HEK293 (cell line): ENCODE results near the gene SLC6A16.

Experiments used
- CTCF ChIA-PET: fragments of 350-600 bp; formaldehyde crosslinking; extraction: SDS; loops from one replicate; lab custom pipeline; 2021; ENCODE audit warnings: antibody characterized with exemption; lab: Yijun Ruan, JAX
- POLR2A ChIA-PET: fragments of 300-600 bp; formaldehyde crosslinking; extraction: SDS; loops from one replicate; lab custom pipeline; 2020; ENCODE audit warnings: antibody characterized with exemption, inconsistent platforms; lab: Yijun Ruan, JAX
- H3K27ac ChIP-seq: fragments of 200-500 bp; sonication (Bioruptor generic); 2 replicates; pipeline ENCODE4 v1.5.1; 2014; ENCODE audit warnings: low read depth, low read length, control low read depth, inconsistent platforms; ENCODE audit errors: extremely low read depth
- H3K36me3 ChIP-seq, 2 experiments: fragments of 200-500 bp in 1 of 2; sonication (Bioruptor generic) in 1 of 2; 1 replicate in 1 of 2; 2 replicates in 1 of 2; pipeline ENCODE4 v1.5.1; 2014 to 2017; ENCODE audit warnings: inconsistent platforms in 2 of 2, low read length in 2 of 2; ENCODE audit not compliant: control insufficient read depth in 2 of 2, insufficient read depth in 1 of 2
- H3K4me1 ChIP-seq: fragments of 200-500 bp; sonication (Bioruptor generic); 2 replicates; pipeline ENCODE4 v1.5.1; 2014; ENCODE audit warnings: mild to moderate bottlenecking, low read length, inconsistent platforms; ENCODE audit not compliant: control insufficient read depth, insufficient read depth
- H3K4me3 ChIP-seq: 2 replicates; pipeline ENCODE4 v1.5.1; 2011; ENCODE audit warnings: low read depth, mild to moderate bottlenecking, control low read depth, low read length, moderate library complexity
- H3K9me3 ChIP-seq: fragments of 200-500 bp; sonication (Bioruptor generic); 2 replicates; pipeline ENCODE4 v1.5.1; 2014; ENCODE audit warnings: low read depth, low read length, inconsistent platforms; ENCODE audit not compliant: control insufficient read depth, insufficient read depth
- KLF10 ChIP-seq: fragments of 450-650 bp; IDR thresholded peaks from 2 replicates; pipeline ENCODE4 v1.5.1; 2018; ENCODE audit warnings: missing biosample characterization, mild to moderate bottlenecking, missing genetic modification characterization
- KLF7 ChIP-seq: fragments of 450-650 bp; formaldehyde crosslinking; IDR thresholded peaks from 2 replicates; pipeline ENCODE4 v1.5.1; 2016; ENCODE audit warnings: missing biosample characterization, missing genetic modification characterization, borderline replicate concordance
- SP2 ChIP-seq: fragments of 450-650 bp; formaldehyde crosslinking; IDR thresholded peaks from 2 replicates; pipeline ENCODE4 v1.5.1; 2016; ENCODE audit warnings: missing biosample characterization, missing genetic modification characterization
- ZBTB17 ChIP-seq: fragments of 450-650 bp; formaldehyde crosslinking; IDR thresholded peaks from 2 replicates; pipeline ENCODE4 v1.5.1; 2016; ENCODE audit warnings: missing biosample characterization, missing genetic modification characterization
- ZNF112 ChIP-seq: fragments of 450-650 bp; formaldehyde crosslinking; IDR thresholded peaks from 2 replicates; pipeline ENCODE4 v1.5.0; 2017; ENCODE audit warnings: missing biosample characterization, missing genetic modification characterization
- ZNF133 ChIP-seq: fragments of 450-650 bp; formaldehyde crosslinking; IDR thresholded peaks from 2 replicates; pipeline ENCODE4 v1.5.1; 2016; ENCODE audit warnings: missing biosample characterization, missing genetic modification characterization
- ZNF24 ChIP-seq: fragments of 450-650 bp; formaldehyde crosslinking; IDR thresholded peaks from 2 replicates; pipeline ENCODE4 v1.5.1; 2016; ENCODE audit warnings: missing biosample characterization, missing genetic modification characterization
- ZNF274 ChIP-seq, 2 experiments: fragments of 200-500 bp in 1 of 2; fragments of 450-650 bp in 1 of 2; sonication (Bioruptor generic) in 1 of 2; formaldehyde crosslinking in 1 of 2; IDR thresholded peaks; 2 replicates each; pipeline versions ENCODE4 v1.5.1 to v1.6.1; 2014 to 2016; ENCODE audit warnings: borderline replicate concordance in 1 of 2, inconsistent platforms in 1 of 2, low read length in 1 of 2, missing biosample characterization in 1 of 2, missing genetic modification characterization in 1 of 2
- ZNF37A ChIP-seq: fragments of 450-650 bp; IDR thresholded peaks from 2 replicates; pipeline ENCODE4 v1.5.1; 2018; ENCODE audit warnings: missing biosample characterization, missing genetic modification characterization
- ZNF433 ChIP-seq: fragments of 450-650 bp; formaldehyde crosslinking; IDR thresholded peaks from 2 replicates; pipeline ENCODE4 v1.5.1; 2016; ENCODE audit warnings: missing biosample characterization, missing genetic modification characterization, low read depth
- ZNF549 ChIP-seq: fragments of 450-650 bp; IDR thresholded peaks from 2 replicates; pipeline ENCODE4 v1.5.1; 2018; ENCODE audit warnings: missing biosample characterization, missing genetic modification characterization, mild to moderate bottlenecking, inconsistent platforms, moderate library complexity
- ZNF585B ChIP-seq: fragments of 450-650 bp; formaldehyde crosslinking; IDR thresholded peaks from 2 replicates; pipeline ENCODE4 v1.5.1; 2016; ENCODE audit warnings: missing biosample characterization, missing genetic modification characterization
- ZNF777 ChIP-seq: fragments of 450-650 bp; formaldehyde crosslinking; IDR thresholded peaks from 2 replicates; pipeline ENCODE4 v1.5.1; 2017; ENCODE audit warnings: missing biosample characterization, missing genetic modification characterization, borderline replicate concordance
- ZNF785 ChIP-seq: fragments of 450-650 bp; formaldehyde crosslinking; IDR thresholded peaks from 2 replicates; pipeline ENCODE4 v1.5.1; 2016; ENCODE audit warnings: missing biosample characterization, missing genetic modification characterization
- ZNF791 ChIP-seq: fragments of 450-650 bp; formaldehyde crosslinking; IDR thresholded peaks from 2 replicates; pipeline ENCODE4 v1.5.1; 2016; ENCODE audit warnings: missing biosample characterization, missing genetic modification characterization
- ZSCAN23 ChIP-seq: fragments of 450-650 bp; formaldehyde crosslinking; IDR thresholded peaks from 2 replicates; pipeline ENCODE4 v1.5.1; 2016; ENCODE audit warnings: missing biosample characterization, missing genetic modification characterization
- TF ChIP-seq, protein P1 (sequence below): fragments of 450-650 bp; formaldehyde crosslinking; IDR thresholded peaks from 2 replicates; pipeline ENCODE4 v1.5.1; 2016; ENCODE audit warnings: missing biosample characterization, missing genetic modification characterization
- TF ChIP-seq, protein P2 (sequence below): fragments of 450-650 bp; formaldehyde crosslinking; IDR thresholded peaks from 2 replicates; pipeline ENCODE4 v1.5.1; 2016; ENCODE audit warnings: missing biosample characterization, missing genetic modification characterization
- TF ChIP-seq, protein P3 (sequence below): fragments of 450-650 bp; formaldehyde crosslinking; IDR thresholded peaks from 2 replicates; pipeline ENCODE4 v1.5.1; 2016; ENCODE audit warnings: missing biosample characterization, missing genetic modification characterization
- TF ChIP-seq, protein P4 (sequence below): fragments of 450-650 bp; formaldehyde crosslinking; IDR thresholded peaks from 2 replicates; pipeline ENCODE4 v1.5.1; 2017; ENCODE audit warnings: missing biosample characterization, missing genetic modification characterization
- TF ChIP-seq, protein P5 (sequence below): fragments of 450-650 bp; formaldehyde crosslinking; conservative IDR thresholded peaks from 2 replicates; pipeline ENCODE4 v1.5.1; 2016; ENCODE audit warnings: low read depth, missing biosample characterization, missing genetic modification characterization
- TF ChIP-seq, protein P6 (sequence below): fragments of 450-650 bp; formaldehyde crosslinking; IDR thresholded peaks from 2 replicates; pipeline ENCODE4 v1.5.1; 2016; ENCODE audit warnings: missing biosample characterization, missing genetic modification characterization

Gene SLC6A16

DNA sequence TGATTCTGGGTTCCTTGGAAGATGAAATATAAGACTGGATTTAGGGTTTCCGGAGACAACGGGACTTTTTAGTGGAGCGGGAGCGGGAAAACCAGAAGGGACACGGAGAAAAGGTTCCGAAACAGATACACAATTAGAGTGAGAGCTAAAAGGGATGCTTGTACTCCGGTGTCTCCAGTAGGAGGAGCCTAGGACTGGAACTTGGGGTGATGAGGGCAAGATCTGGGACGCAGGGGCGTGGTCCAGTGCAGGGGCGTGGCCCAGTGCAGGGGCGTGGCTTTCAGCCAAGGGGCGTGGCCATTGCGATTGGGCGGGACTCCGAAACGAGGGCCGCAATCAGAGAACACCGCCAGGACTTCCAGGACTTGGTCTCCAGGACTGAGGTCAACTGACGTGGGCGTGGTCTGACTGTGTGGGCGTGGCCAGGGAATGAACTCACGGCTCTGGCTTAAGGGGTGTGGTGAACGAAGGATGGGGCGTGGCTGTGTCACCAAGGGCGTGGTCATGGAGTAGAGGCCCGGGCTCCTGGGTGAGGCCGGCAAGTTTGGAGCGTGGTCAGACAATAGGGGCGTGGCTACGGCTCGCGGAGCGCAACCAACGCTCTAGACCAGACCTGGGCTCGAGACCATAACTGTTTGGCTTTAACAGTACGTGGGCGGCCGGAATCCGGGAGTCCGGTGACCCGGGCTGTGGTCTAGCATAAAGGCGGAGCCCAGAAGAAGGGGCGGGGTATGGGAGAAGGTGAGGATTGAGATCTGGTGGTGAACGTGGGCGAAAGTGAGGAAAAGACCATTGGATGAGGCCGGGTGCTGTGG is 38.5 kb upstream of the SLC6A16 start, which contains the start of gene DKKL1:
TSS of gene DKKL1 (plus strand) at position 610 of the 815 bp plus-strand sequence. CDS start at position 732, 122 bp downstream.
- peak within 1 kb of the TSS; percentile 77 for H3K4me3 ChIP-seq
- peak within 1 kb of the TSS; percentile 52; the same call in 1 of the 2 replicates for H3K27ac ChIP-seq
- POLR2A ChIA-PET = interaction anchor here (0.7 to 2.0 kb wide), 6 partner anchors 79 to 339 kb away, joined by 3 to 6 read pairs (median 3); partner anchors contain the start of gene ALDH16A1
- H3K36me3 ChIP-seq = peaks cover 6 to 8% of the 10 kb centered on the region in 2 experiments; a peak in 2 of 3 replicates
- H3K9me3 ChIP-seq = no peaks in the 10 kb centered on the region
- H3K4me1 ChIP-seq = peaks cover 14% of the 10 kb centered on the region
- CTCF ChIA-PET = interaction anchor here (0.6 to 1.0 kb wide), 4 partner anchors 12 to 136 kb away, joined by 3 to 4 read pairs (median 3); no protein-coding TSS in a partner anchor
- TF ChIP-seq ZNF549 (no peak), ZNF585B (tag by site-specific recombination) (no peak), ZNF274 (IDR thresholded peaks at IDR 0.05; ENCODE audit: low read length) (no peak), ZNF274 (tag by site-specific recombination; IDR thresholded peaks at IDR 0.05; ENCODE audit: borderline replicate concordance) (no peak), ZBTB17 (peak; percentile 56; the same call in 1 of the 2 replicates), KLF7 (tag by site-specific recombination) (peak; percentile 16; the same call in 1 of the 2 replicates), SP2 (tag by site-specific recombination) (peak; percentile 48; the same call in 1 of the 2 replicates), ZNF37A (tag by site-specific recombination) (no peak), ZSCAN23 (tag by site-specific recombination) (no peak), KLF10 (tag by site-specific recombination) (no peak), ZNF433 (no peak), ZNF112 (no peak), ZNF24 (tag by site-specific recombination) (no peak), ZNF133 (tag by site-specific recombination) (no peak), ZNF785 (no peak; the same call in 1 of the 2 replicates), ZNF777 (tag by site-specific recombination) (no peak), ZNF791 (no peak)
- TF ChIP-seq, protein P1, sequence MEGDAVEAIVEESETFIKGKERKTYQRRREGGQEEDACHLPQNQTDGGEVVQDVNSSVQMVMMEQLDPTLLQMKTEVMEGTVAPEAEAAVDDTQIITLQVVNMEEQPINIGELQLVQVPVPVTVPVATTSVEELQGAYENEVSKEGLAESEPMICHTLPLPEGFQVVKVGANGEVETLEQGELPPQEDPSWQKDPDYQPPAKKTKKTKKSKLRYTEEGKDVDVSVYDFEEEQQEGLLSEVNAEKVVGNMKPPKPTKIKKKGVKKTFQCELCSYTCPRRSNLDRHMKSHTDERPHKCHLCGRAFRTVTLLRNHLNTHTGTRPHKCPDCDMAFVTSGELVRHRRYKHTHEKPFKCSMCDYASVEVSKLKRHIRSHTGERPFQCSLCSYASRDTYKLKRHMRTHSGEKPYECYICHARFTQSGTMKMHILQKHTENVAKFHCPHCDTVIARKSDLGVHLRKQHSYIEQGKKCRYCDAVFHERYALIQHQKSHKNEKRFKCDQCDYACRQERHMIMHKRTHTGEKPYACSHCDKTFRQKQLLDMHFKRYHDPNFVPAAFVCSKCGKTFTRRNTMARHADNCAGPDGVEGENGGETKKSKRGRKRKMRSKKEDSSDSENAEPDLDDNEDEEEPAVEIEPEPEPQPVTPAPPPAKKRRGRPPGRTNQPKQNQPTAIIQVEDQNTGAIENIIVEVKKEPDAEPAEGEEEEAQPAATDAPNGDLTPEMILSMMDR (tag by site-specific recombination) = peak; percentile 46
- TF ChIP-seq, protein P2, sequence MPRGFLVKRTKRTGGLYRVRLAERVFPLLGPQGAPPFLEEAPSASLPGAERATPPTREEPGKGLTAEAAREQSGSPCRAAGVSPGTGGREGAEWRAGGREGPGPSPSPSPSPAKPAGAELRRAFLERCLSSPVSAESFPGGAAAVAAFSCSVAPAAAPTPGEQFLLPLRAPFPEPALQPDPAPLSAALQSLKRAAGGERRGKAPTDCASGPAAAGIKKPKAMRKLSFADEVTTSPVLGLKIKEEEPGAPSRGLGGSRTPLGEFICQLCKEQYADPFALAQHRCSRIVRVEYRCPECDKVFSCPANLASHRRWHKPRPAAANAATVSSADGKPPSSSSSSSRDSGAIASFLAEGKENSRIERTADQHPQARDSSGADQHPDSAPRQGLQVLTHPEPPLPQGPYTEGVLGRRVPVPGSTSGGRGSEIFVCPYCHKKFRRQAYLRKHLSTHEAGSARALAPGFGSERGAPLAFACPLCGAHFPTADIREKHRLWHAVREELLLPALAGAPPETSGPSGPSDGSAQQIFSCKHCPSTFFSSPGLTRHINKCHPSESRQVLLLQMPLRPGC (tag by site-specific recombination) = no peak
- TF ChIP-seq, protein P3, sequence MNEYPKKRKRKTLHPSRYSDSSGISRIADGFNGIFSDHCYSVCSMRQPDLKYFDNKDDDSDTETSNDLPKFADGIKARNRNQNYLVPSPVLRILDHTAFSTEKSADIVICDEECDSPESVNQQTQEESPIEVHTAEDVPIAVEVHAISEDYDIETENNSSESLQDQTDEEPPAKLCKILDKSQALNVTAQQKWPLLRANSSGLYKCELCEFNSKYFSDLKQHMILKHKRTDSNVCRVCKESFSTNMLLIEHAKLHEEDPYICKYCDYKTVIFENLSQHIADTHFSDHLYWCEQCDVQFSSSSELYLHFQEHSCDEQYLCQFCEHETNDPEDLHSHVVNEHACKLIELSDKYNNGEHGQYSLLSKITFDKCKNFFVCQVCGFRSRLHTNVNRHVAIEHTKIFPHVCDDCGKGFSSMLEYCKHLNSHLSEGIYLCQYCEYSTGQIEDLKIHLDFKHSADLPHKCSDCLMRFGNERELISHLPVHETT (tag by site-specific recombination) = no peak
- TF ChIP-seq, protein P4, sequence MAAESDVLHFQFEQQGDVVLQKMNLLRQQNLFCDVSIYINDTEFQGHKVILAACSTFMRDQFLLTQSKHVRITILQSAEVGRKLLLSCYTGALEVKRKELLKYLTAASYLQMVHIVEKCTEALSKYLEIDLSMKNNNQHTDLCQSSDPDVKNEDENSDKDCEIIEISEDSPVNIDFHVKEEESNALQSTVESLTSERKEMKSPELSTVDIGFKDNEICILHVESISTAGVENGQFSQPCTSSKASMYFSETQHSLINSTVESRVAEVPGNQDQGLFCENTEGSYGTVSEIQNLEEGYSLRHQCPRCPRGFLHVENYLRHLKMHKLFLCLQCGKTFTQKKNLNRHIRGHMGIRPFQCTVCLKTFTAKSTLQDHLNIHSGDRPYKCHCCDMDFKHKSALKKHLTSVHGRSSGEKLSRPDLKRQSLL (tag by site-specific recombination) = peak; percentile 65
- TF ChIP-seq, protein P5, sequence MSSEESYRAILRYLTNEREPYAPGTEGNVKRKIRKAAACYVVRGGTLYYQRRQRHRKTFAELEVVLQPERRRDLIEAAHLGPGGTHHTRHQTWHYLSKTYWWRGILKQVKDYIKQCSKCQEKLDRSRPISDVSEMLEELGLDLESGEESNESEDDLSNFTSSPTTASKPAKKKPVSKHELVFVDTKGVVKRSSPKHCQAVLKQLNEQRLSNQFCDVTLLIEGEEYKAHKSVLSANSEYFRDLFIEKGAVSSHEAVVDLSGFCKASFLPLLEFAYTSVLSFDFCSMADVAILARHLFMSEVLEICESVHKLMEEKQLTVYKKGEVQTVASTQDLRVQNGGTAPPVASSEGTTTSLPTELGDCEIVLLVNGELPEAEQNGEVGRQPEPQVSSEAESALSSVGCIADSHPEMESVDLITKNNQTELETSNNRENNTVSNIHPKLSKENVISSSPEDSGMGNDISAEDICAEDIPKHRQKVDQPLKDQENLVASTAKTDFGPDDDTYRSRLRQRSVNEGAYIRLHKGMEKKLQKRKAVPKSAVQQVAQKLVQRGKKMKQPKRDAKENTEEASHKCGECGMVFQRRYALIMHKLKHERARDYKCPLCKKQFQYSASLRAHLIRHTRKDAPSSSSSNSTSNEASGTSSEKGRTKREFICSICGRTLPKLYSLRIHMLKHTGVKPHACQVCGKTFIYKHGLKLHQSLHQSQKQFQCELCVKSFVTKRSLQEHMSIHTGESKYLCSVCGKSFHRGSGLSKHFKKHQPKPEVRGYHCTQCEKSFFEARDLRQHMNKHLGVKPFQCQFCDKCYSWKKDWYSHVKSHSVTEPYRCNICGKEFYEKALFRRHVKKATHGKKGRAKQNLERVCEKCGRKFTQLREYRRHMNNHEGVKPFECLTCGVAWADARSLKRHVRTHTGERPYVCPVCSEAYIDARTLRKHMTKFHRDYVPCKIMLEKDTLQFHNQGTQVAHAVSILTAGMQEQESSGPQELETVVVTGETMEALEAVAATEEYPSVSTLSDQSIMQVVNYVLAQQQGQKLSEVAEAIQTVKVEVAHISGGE (tag by site-specific recombination) = peak; percentile 51
- TF ChIP-seq, protein P6, sequence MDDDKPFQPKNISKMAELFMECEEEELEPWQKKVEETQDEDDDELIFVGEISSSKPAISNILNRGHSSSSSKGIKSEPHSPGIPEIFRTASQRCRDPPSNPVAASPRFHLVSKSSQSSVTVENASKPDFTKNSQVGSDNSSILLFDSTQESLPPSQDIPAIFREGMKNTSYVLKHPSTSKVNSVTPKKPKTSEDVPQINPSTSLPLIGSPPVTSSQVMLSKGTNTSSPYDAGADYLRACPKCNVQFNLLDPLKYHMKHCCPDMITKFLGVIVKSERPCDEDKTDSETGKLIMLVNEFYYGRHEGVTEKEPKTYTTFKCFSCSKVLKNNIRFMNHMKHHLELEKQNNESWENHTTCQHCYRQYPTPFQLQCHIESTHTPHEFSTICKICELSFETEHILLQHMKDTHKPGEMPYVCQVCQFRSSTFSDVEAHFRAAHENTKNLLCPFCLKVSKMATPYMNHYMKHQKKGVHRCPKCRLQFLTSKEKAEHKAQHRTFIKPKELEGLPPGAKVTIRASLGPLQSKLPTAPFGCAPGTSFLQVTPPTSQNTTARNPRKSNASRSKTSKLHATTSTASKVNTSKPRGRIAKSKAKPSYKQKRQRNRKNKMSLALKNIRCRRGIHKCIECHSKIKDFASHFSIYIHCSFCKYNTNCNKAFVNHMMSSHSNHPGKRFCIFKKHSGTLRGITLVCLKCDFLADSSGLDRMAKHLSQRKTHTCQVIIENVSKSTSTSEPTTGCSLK (tag by site-specific recombination) = no peak
